Astrocyte of the spinal cord (primary cell): ENCODE data around the gene OPRM1.
"Not testable (repeated sequence)": the region's sequence is repeated elsewhere in the genome, so short reads cannot be mapped to it uniquely, and the experiment has no call there.

Experiments
- DNase-seq: peaks from one replicate; pipeline ENCODE4 v3.0.0; 2011; ENCODE audit warnings: low read depth, low spot score
- H3K4me3 ChIP-seq: 2 replicates; pipeline ENCODE4 v1.5.1; 2011; ENCODE audit warnings: low read depth, mild to moderate bottlenecking, low read length, moderate library complexity
- in situ Hi-C: cut with HindIII; loops from 2 replicates; pipeline ENCODE4 v1.10.0; 2017; ENCODE audit warnings: low sequenced_read_pairs
- TF ChIP-seq, protein P1 (sequence below): IDR thresholded peaks from 2 replicates; pipeline ENCODE4 v1.5.1; 2012; ENCODE audit warnings: low read depth, mild to moderate bottlenecking, low read length, inconsistent platforms

OPRM1 gene

DNA sequence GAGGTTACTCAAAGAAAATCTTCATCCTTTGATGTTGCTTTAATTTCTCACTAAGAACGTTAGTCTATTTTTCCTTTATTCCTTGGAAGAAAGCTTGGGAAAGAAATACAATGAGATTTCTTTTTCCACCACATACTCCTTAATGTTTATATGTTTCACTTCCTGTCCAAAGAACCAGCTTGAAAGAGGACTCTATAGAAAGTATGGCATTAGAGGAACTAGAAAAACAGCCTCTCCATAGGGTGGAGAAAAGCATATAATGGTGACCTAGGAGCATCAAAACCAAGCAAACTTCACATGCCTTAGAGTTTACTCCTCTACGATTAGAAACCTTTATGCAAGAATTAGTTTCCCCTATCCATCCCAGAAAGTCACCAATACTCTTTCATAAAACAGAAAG lies 131.1 kb downstream of the OPRM1 start:
- TF ChIP-seq, protein P1, sequence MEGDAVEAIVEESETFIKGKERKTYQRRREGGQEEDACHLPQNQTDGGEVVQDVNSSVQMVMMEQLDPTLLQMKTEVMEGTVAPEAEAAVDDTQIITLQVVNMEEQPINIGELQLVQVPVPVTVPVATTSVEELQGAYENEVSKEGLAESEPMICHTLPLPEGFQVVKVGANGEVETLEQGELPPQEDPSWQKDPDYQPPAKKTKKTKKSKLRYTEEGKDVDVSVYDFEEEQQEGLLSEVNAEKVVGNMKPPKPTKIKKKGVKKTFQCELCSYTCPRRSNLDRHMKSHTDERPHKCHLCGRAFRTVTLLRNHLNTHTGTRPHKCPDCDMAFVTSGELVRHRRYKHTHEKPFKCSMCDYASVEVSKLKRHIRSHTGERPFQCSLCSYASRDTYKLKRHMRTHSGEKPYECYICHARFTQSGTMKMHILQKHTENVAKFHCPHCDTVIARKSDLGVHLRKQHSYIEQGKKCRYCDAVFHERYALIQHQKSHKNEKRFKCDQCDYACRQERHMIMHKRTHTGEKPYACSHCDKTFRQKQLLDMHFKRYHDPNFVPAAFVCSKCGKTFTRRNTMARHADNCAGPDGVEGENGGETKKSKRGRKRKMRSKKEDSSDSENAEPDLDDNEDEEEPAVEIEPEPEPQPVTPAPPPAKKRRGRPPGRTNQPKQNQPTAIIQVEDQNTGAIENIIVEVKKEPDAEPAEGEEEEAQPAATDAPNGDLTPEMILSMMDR, result no peak
- H3K4me3 ChIP-seq, result no peak overlapping the region
- no peak for DNase-seq
- in situ Hi-C loops, result loop anchor here (25.0 kb wide), 1 partner anchor 217 kb away; no protein-coding TSS in a partner anchor

DNA sequence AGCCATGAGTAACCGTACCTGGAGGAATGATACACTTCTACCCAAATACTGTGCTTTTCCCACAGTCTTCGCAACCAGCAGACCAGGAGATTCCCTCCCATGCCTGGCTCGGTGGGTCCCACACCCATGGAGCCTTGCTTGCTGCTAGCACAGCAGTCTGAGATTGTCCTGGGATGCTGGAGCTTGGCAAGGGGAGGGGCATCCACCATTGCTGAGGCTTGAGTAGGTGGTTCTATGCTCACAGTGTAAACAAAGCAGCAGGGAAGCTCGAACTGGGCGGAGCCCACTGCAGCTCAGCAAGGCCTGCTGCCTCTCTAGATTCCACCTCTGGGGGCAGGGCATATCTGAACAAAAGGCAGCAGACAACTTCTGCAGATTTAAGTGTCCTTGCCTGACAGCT lies 133.4 kb downstream of the OPRM1 start:
- not testable (repeated sequence) for DNase-seq, H3K4me3 ChIP-seq
- in situ Hi-C loops, result loop anchor here (25.0 kb wide), 1 partner anchor 215 kb away; no protein-coding TSS in a partner anchor

DNA sequence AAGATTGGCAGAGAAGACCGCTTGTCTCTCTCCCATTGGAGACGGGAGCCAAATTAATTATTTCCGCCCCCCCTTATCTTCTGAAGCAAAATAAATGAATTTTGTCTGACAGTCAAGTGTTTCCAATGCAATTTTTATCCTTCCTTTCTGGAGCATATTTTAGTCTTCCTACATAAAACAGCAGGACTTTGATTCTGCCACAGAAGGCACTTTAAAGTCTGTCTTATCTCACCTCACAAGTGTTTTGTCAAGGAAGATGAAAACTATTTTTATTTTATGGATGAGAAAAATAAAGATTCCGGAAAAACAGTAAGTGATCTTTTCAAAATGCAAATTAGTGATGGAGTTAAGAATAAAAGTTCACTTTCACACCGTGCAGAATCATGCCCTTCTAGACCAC lies 140.4 kb downstream of the OPRM1 start:
- DNase-seq, result no peak
- no peak overlapping the region for H3K4me3 ChIP-seq
- TF ChIP-seq, protein P1, result no peak
- in situ Hi-C loops, result no loop called here

- H3K4me3 ChIP-seq, result no peak overlapping the region
- DNase-seq, result no peak
- TF ChIP-seq, protein P1, result no peak
- in situ Hi-C loops, result no loop called here
Observed at GRCh38 chr6:154187203-154187602, 148.2 kb downstream of the OPRM1 start.

DNA sequence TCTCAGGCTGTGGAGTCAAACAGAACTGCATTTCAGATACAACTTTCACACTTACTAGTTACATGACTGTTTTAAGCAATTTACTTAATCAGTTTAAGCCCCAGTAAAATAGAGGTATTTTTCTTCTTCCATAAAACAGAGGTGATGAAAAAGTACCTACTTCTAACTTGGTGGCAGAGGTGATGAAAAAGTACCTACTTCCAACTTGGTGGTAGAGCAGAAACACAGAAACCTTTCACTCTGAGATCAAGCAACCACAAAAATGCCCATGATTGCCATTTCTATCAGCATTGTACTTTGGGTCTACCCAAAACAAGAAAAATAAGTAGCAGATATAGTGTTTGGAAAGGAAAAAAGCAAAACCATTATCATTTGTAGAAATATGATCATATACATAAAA lies 148.7 kb downstream of the OPRM1 start:
- no peak overlapping the region for H3K4me3 ChIP-seq
- TF ChIP-seq, protein P1, result no peak
- no peak for DNase-seq
- in situ Hi-C loops, result no loop called here

DNA sequence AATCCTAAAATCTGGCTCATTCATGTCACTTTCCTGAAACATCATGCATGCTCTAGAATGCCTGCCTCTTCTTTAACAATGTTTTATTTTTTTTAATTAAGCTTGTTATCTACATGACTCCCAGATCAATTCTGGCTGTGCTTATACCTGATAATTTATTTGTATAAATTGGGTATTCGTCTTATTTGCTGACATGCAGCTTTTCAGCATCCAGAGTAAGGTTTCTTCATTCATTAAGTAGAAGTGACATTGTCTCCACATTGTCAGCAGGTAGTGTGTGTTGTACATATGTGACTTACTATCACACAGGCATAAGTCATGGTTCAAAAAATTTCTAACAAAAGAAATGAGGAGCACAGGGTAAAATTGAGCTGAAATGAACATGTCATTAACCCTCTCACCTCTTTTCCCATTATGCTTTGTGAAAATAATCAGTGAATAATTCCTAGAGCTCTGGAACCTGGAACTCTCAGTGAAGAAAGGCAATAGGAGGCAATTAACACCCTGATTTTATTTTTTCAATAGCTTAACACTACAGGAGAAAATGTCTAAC lies 157.4 kb downstream of the OPRM1 start:
- in situ Hi-C loops, result no loop called here
- no peak for DNase-seq
- no peak overlapping the region for H3K4me3 ChIP-seq
- TF ChIP-seq, protein P1, result no peak

- DNase-seq, result peak; percentile 57
- H3K4me3 ChIP-seq, result no peak overlapping the region
- in situ Hi-C loops, result no loop called here
- TF ChIP-seq, protein P1, result no peak
Observed at GRCh38 chr6:154197196-154197860, 158.3 kb downstream of the OPRM1 start.

- DNase-seq, H3K4me3 ChIP-seq, in situ Hi-C loops: not testable (repeated sequence)
Observed at GRCh38 chr6:154201688-154202087, 162.6 kb downstream of the OPRM1 start.
